Adrenal gland (tissue), 5 donors: ENCODE data around the gene KDF1.

ENCODE experiments used
- POLR2A ChIP-seq, 2 donors: fragments of 450-650 bp; IDR thresholded peaks; one replicate each; pipeline ENCODE4 v1.6.1; 2017; ENCODE audit warnings: antibody characterized with exemption in 2 of 2, mild to moderate bottlenecking in 2 of 2, moderate library complexity in 1 of 2
- TF ChIP-seq, protein P1 (sequence below), 6 experiments: fragments of 450-650 bp in 4 of 6; fragments of 200-600 bp in 2 of 6; sonication (generic) in 1 of 6; IDR thresholded peaks; 1 replicate in 5 of 6; 2 replicates in 1 of 6; pipeline versions ENCODE4 v1.5.1 to v1.8.0; 2016 to 2021; ENCODE audit warnings: antibody characterized with exemption in 6 of 6, mild to moderate bottlenecking in 2 of 6, moderate library complexity in 1 of 6
- donor health status: DM: no; HTN: no; CAD: no.

GRCh38 chr1:26991310-26992116 is 31.2 kb upstream of the KDF1 start:
- TF ChIP-seq, protein P1, sequence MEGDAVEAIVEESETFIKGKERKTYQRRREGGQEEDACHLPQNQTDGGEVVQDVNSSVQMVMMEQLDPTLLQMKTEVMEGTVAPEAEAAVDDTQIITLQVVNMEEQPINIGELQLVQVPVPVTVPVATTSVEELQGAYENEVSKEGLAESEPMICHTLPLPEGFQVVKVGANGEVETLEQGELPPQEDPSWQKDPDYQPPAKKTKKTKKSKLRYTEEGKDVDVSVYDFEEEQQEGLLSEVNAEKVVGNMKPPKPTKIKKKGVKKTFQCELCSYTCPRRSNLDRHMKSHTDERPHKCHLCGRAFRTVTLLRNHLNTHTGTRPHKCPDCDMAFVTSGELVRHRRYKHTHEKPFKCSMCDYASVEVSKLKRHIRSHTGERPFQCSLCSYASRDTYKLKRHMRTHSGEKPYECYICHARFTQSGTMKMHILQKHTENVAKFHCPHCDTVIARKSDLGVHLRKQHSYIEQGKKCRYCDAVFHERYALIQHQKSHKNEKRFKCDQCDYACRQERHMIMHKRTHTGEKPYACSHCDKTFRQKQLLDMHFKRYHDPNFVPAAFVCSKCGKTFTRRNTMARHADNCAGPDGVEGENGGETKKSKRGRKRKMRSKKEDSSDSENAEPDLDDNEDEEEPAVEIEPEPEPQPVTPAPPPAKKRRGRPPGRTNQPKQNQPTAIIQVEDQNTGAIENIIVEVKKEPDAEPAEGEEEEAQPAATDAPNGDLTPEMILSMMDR (IDR thresholded peaks at IDR 0.05) = no peak
- no peak for TF ChIP-seq POLR2A (IDR thresholded peaks at IDR 0.05)
